Endometrial microvascular endothelial cells (primary cell): ENCODE measurements around the gene GBE1. TPM values are rescaled to one million over a fixed set of nuclear protein-coding genes. Genes with fewer than 3 reads are reported as not detected.
"Not testable (repeated sequence)": the region's sequence is repeated elsewhere in the genome, so short reads cannot be mapped to it uniquely, and the experiment has no call there.

Source experiments
- in situ Hi-C: cut with HindIII; loops from 2 replicates; pipeline ENCODE4 v1.10.0; 2017; ENCODE audit warnings: low sequenced_read_pairs, low pct_unique_long_range_greater_than_20kb; ENCODE audit errors: inconsistent ontology term
- total RNA-seq: library from RNA; depleted of rRNA; stranded (reverse); fragments of >200 nt; gene quantifications from one replicate; pipeline ENCODE4 v1.2.3, GENCODE V29; 2015; ENCODE audit errors: inconsistent ontology term

Gene GBE1
- 117 TPM for total RNA-seq

- in situ Hi-C loops, result no loop called here
These were observed at the start of gene GBE1 for GRCh38 chr3:81760924-81761903. Gene GBE1 (minus strand): TSS chr3:81761645. CDS start chr3:81761517, 128 bp downstream.

GRCh38 chr3:81808900-81809299, 47.5 kb upstream of the GBE1 start:
- in situ Hi-C loops, result no loop called here

GRCh38 chr3:81799403-81799802, 38.0 kb upstream of the GBE1 start:
- in situ Hi-C loops, result no loop called here

DNA sequence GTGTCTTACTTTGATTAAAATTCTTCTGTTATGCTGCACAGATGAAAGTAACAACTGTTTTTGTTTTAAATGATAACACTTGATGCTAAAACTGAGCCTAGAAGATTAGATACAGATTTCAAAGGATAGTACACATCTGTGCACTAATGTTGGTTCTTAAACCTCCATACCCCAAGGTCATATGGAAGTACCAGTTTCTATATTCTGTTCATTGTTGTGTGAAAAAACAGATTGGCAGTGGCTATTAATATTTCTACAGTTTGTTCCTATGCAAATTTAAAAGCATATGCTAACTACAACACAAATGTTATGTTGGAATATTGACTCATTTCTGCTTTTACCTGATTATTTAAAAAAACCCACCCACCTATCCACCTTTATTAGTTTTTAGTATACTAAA, 32.0 kb upstream of the GBE1 start:
- in situ Hi-C loops, result no loop called here

DNA sequence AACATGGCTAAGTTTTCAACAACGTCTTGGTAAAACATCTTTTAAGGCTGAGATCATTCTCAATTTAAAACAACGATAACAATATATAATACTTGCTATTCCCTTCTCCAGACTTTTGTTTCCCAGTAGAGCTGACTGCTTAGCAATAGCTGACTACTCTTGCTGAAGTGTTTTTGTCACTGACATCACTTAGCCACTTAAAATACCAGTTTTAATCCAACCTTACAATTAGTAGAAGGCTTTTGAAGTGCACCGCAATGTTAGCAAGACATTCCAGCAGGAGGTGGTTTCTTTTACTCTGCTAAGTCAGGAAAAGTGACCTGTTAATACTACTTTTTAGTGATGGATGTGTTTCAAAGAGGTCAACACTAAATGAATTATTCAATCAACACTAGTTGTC, 28.7 kb upstream of the GBE1 start:
- in situ Hi-C loops, result no loop called here

- in situ Hi-C loops, result no loop called here
These were observed 28.2 kb upstream of the GBE1 start for GRCh38 chr3:81789691-81790090.

GRCh38 chr3:81788610-81789009, 27.2 kb upstream of the GBE1 start:
- in situ Hi-C loops, result no loop called here

DNA sequence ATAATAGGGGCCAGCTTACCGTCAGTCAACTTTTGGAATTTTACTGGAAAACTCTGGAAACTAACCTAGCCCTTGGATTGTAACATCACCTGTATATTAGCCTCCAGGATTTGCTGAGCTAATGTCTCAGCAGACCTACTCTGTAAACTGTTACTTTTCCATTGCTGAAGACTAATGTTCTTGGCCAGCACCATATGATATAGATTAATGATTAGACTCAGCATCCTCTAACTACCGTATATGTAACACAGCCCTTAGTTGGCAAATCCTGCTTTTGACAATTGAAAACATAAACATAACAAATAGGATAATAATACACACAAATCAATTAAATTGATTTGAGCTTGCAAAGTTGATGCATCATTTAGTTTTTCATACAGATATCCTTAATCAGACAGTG, 26.6 kb upstream of the GBE1 start:
- in situ Hi-C loops, result no loop called here

DNA sequence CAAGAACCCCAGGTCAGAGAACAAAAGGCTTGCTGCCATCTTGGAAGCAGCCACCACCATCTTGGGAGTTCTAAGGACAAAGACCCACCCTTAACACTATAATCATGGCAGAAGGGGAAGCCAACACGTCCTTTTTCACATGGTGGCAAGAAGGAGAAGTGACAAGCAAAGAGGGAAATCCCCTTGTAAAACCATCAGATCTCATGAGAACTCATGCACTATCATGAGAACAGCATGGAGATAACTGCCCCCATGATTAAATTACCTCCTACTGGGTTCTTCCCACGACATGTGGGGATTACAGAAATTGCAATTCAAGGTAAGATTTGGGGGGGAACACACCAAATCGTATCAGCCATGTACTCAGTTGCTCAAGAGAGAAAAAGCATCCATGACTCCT, 21.1 kb upstream of the GBE1 start:
- in situ Hi-C loops, result no loop called here

GRCh38 chr3:81778678-81779182, 17.3 kb upstream of the GBE1 start:
- in situ Hi-C loops, result no loop called here

GRCh38 chr3:81776643-81777042, 15.2 kb upstream of the GBE1 start:
- in situ Hi-C loops, result no loop called here

DNA sequence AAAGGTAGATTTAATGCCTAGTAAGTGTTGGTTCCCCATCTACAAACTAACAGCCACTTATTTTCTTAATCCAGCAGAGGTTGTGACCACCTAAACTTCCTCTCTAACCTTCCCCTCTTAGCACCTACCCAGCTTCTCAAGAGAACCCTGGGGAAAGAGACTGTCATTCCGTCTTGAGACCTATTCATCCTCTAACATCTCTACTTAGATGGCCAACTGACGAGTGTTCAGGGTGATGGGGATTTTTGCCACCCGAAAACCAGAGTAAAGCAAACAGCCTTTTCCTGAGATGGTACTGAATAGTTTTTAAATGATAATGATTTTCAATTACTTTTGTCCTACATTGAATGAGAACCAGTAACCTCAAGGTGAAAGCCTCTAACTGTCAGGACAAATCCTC, 9.3 kb upstream of the GBE1 start:
- in situ Hi-C loops, result no loop called here

GRCh38 chr3:81769299-81769698, 7.9 kb upstream of the GBE1 start:
- in situ Hi-C loops, result no loop called here

DNA sequence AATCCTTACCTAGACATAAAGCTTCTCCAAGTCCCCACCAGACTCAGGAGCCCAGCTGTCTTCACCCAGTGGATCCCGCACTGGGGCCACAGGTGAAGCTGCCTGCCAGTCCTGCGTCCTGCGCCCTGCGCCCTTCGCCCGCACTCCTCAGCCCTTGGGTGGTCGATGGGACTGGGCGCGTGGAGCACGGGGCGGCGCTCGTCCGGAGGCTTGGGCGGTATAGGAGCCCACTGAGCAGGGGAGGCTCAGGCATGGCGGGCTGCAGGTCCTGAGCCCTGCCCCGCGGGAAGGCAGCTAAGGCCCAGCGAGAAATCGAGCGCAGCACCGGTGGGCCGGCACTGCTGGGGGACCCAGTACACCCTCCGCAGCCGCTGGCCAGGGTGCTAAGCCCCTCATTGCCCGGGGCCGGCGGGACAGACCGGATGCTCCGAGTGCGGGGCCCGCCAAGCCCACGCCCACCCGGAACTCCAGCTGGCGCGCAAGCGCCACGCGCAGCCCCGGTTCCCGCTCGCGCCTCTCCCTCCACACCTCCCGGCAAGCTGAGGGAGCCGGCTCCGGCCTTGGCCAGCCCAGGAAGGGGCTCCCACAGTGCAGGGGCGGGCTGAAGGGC, 5.9 kb upstream of the GBE1 start:
- in situ Hi-C loops, result not testable (repeated sequence)

DNA sequence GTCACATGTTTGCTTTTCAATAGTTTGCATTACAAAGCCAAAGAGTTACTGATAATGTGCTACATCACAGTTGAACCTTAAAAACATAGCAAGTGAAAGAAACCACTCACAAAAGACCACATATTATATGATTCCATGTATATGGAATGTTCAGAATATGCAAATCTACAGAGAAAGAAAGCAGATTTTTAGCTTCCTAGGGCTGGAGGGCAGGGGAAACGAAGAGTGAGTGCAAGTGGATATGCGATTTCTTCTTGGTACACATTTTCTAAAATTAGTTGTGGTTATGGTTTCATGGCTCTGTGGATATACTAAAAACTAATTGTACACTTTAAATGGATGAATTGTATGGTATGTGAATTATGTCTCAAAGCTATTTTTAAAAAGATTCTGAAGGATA, 4.0 kb upstream of the GBE1 start:
- in situ Hi-C loops, result no loop called here

- in situ Hi-C loops, result no loop called here
These were observed 3.2 kb upstream of the GBE1 start for GRCh38 chr3:81764665-81765064.

- in situ Hi-C loops, result no loop called here
These were observed 2.6 kb upstream of the GBE1 start for GRCh38 chr3:81764002-81764401.

GRCh38 chr3:81763001-81763400, 1.6 kb upstream of the GBE1 start:
- in situ Hi-C loops, result no loop called here

DNA sequence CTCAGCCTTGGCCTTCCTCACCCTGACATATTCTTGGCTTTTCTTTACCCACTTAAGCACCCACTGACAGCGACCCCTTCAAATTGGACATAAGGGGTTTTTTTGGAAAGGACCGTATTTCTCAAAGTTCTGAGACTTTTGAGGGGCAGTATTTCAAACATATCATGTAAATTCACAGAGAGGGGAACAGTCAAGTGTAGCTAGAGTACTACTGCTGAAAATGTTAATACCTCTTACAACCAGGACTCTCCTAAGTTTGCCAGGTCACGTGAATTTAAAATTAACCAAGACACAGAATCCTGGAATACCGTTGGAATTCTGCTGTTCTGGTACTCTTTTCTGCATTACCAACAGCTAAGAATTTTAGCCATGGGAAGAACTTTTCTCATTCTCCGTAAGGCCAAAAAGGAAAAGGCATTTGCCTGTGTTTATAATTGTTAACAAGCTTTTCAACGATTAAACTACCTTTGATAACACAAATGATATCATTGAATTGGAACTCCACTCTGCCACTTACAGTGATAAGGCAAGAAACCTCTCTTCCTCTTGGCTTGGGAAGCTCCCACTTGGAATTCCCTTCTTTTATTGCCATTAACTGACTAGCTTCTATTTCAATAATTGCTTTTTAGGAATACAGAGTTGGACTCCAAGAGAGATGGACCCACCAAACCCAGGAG, 597 bp upstream of the GBE1 start:
- in situ Hi-C loops, result no loop called here

GRCh38 chr3:81760215-81760614, 1.2 kb downstream of the GBE1 start:
- in situ Hi-C loops, result no loop called here
